AG04449 (cell line): ENCODE data around the gene MYO1E.

Source experiments
- CTCF ChIA-PET: fragments of 350-600 bp; formaldehyde crosslinking; extraction: SDS; loops from one replicate; lab custom pipeline; 2021; ENCODE audit warnings: antibody characterized with exemption; lab: Yijun Ruan, JAX
- POLR2A ChIA-PET: fragments of 400-600, 350-600 bp; formaldehyde crosslinking; extraction: SDS; loops from one replicate; lab custom pipeline; 2020; ENCODE audit warnings: antibody characterized with exemption, inconsistent platforms; lab: Yijun Ruan, JAX
- DNase-seq: peaks from one replicate; pipeline ENCODE4 v3.0.0-alpha.2; 2010; ENCODE audit warnings: low read depth, low spot score
- H3K4me3 ChIP-seq: 2 replicates; pipeline ENCODE4 v1.5.1; 2011; ENCODE audit warnings: low read depth, mild to moderate bottlenecking, control low read depth, low read length
- TF ChIP-seq, protein P1 (sequence below): IDR thresholded peaks from one replicate; pipeline ENCODE4 v1.5.1; 2011; ENCODE audit warnings: mild to moderate bottlenecking, moderate library complexity, low read length, control low read depth, inconsistent platforms; ENCODE audit not compliant: insufficient read depth; ENCODE audit errors: missing control alignments

MYO1E gene

DNA sequence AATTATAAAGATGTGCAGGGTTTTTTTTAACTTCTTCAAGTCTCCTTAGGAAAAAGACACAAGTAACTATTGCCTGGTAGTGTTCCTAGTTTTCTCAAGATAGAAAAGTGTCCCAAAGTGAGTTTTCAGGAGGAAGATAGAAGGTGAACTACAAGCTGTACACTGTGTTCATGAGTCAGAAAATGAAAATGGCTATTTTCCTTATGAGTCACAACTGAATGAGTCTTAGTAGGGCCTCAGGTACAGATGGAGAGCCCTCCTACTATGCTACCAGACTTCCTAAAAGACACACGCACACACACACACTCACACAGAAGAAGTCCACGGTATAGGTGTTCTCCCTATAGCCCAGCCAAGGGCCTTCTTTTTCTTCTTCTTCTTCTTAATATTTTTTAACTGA is 3.1 kb downstream of the MYO1E start:
- DNase-seq, result no peak
- H3K4me3 ChIP-seq, result no peak overlapping the region
- POLR2A ChIA-PET, result no interaction called here
- CTCF ChIA-PET, result interaction anchor here (1.3 kb wide), 1 partner anchor 123 kb away, joined by 4 read pairs; no protein-coding TSS in a partner anchor
- TF ChIP-seq, protein P1, sequence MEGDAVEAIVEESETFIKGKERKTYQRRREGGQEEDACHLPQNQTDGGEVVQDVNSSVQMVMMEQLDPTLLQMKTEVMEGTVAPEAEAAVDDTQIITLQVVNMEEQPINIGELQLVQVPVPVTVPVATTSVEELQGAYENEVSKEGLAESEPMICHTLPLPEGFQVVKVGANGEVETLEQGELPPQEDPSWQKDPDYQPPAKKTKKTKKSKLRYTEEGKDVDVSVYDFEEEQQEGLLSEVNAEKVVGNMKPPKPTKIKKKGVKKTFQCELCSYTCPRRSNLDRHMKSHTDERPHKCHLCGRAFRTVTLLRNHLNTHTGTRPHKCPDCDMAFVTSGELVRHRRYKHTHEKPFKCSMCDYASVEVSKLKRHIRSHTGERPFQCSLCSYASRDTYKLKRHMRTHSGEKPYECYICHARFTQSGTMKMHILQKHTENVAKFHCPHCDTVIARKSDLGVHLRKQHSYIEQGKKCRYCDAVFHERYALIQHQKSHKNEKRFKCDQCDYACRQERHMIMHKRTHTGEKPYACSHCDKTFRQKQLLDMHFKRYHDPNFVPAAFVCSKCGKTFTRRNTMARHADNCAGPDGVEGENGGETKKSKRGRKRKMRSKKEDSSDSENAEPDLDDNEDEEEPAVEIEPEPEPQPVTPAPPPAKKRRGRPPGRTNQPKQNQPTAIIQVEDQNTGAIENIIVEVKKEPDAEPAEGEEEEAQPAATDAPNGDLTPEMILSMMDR, result no peak

DNA sequence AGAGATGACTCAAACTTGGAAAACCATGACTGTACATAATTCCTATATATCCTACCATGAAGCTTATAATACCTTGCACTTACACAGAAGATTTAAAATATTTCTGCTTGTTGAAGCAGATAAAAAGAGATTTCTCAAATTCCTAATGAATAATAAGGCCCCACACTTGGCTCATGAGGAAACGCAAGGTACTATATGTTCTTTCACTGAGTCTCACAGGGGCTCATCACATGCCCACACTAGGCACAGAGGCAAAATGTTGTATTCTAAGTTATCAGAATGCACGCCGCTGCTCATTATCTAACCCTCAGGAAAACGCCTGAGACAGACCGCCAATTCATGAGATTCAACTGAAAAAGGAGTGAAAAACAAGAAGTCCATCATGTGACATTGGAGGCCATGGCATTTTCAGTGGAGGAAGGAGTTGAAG is 5.6 kb downstream of the MYO1E start:
- CTCF ChIA-PET, result interaction anchor here (1.2 kb wide), 1 partner anchor 120 kb away, joined by 3 read pairs; no protein-coding TSS in a partner anchor
- no peak for DNase-seq
- H3K4me3 ChIP-seq, result no peak overlapping the region

DNA sequence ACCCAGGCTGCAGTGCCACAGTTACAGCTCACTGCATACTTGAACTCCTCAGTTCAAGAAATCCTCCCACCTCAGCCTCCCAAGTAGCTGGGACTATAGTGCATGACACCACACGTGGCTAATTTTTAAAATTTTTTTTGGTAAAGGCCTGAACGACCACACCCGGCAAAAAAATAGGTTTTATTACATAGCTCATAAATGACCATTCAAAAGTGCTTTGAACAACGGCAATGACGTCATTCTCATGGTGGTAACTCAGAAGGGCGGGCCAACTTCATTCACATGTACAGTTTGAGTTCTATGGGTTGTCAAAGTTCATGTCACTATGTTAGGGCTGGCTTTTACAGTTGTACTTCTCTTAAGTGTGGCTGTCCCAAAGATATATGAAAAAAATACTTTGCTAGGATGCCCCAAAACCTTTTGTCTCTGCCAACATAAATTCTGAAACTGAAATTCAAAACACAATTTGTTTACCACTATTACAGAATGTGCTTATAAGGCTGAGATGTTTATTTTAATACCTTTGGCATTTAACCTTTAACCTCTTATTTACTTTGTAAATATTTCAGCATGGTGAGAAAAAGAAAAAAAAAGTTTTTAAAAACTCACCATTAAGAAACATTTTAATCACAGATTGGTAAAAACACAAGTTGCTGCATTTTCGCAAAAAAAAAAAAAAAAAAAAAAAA is 6.2 kb downstream of the MYO1E start:
- no peak for DNase-seq
- POLR2A ChIA-PET, result no interaction called here

More for the DNA sequence above, 5.6 kb downstream of the MYO1E start:
- POLR2A ChIA-PET, result no interaction called here
- TF ChIP-seq, protein P1, result no peak

DNA sequence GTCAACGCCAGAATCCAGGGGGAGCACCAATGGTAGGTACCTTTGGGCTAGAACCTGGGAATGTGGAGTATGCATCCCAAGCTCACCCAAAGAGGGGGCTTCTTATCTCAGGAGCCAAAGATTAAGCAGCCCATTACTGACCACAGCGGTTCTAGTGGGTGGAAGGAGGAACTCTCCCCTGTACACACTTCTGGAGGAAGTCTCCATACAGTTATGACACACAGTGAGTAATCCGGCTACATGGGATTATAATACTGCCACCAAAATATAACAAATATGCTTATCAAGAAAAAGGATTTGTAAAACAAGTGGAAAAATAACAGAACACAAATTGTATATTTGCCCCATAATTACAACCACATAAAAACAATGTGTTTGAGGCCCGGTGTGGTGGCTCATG is 8.4 kb downstream of the MYO1E start:
- TF ChIP-seq, protein P1, result no peak
- ChIA-PET CTCF (no interaction called here), POLR2A (interaction anchor here (0.7 kb wide), 1 partner anchor 376 kb away, joined by 3 read pairs; no protein-coding TSS in a partner anchor)
- DNase-seq, result no peak
- H3K4me3 ChIP-seq, result no peak overlapping the region

More for the DNA sequence above, 6.2 kb downstream of the MYO1E start:
- TF ChIP-seq, protein P1, result no peak
- CTCF ChIA-PET, result interaction anchor here (0.9 to 1.4 kb wide), 2 partner anchors 41 to 119 kb away, joined by 3 read pairs; no protein-coding TSS in a partner anchor
- no peak overlapping the region for H3K4me3 ChIP-seq

DNA sequence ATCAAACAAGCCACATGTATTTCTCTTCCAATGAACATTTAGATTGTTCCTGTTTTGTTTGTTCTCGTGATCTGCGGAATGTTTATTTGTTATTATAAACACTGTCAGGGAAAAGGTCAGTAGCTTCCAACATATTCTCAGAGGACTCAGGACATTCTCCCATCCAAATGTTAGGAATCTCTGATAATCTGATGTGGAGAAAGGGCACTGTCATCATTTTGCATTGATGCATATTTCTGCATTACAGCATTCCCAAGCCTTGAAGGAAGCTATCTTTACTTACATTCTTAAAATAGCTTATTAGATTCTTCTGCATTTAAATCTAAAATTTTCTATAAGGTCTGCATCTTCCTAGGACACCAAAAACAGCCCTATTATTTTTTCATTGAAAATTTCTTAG is 10.3 kb downstream of the MYO1E start:
- no peak for DNase-seq

More for the DNA sequence above, 10.3 kb downstream of the MYO1E start:
- CTCF ChIA-PET, result interaction anchor here (1.0 to 3.4 kb wide), 3 partner anchors 13 to 53 kb away, joined by 3 to 13 read pairs (median 4); no protein-coding TSS in a partner anchor
- TF ChIP-seq, protein P1, result no peak
- no peak overlapping the region for H3K4me3 ChIP-seq
- POLR2A ChIA-PET, result no interaction called here
